GM23338 (cell line): Measurements from ENCODE around the gene EXOG. TPM values are rescaled to one million over a fixed set of nuclear protein-coding genes. Genes with fewer than 3 reads are reported as not detected.

ENCODE experiments used
- ATAC-seq: fragments of 200-7000 bp; cut with Tn5 transposase; 3 replicates; pipeline ENCODE4 v1.9.1; 2020
- DNase-seq: peaks from one replicate; pipeline ENCODE4 v3.0.0-alpha.2; 2015; ENCODE audit warnings: low spot score
- H2AFZ ChIP-seq: fragments of 200-600 bp; sonication (generic); 2 replicates; pipeline ENCODE4 v1.8.0; 2016; ENCODE audit warnings: antibody characterized with exemption, mild to moderate bottlenecking, moderate library complexity
- H3F3A ChIP-seq: fragments of 200-600 bp; sonication (generic); replicated peaks from 2 replicates; pipeline ENCODE4 v1.8.0; 2017; ENCODE audit warnings: antibody characterized with exemption, mixed run types, low read depth
- H3K27ac ChIP-seq: fragments of 200-600 bp; sonication (generic); 2 replicates; pipeline ENCODE4 v1.6.1; 2016; ENCODE audit warnings: low read depth
- H3K27me3 ChIP-seq: fragments of 200-600 bp; sonication (generic); 2 replicates; pipeline ENCODE4 v1.8.0; 2016; ENCODE audit warnings: mild to moderate bottlenecking, mixed run types, moderate library complexity; ENCODE audit not compliant: insufficient read depth
- H3K36me3 ChIP-seq: fragments of 200-600 bp; sonication (generic); 2 replicates; pipeline ENCODE4 v1.8.0; 2016; ENCODE audit warnings: mild to moderate bottlenecking; ENCODE audit not compliant: insufficient read depth
- H3K4me1 ChIP-seq: fragments of 200-600 bp; sonication (generic); 2 replicates; pipeline ENCODE4 v1.8.0; 2016; ENCODE audit warnings: mild to moderate bottlenecking, moderate library complexity; ENCODE audit not compliant: insufficient read depth
- H3K4me2 ChIP-seq: fragments of 200-600 bp; sonication (generic); 2 replicates; pipeline ENCODE4 v1.7.1; 2017; ENCODE audit warnings: mixed run types
- H3K4me3 ChIP-seq: fragments of 200-600 bp; sonication (generic); 2 replicates; pipeline ENCODE4 v1.6.1; 2016; ENCODE audit warnings: mixed run types
- H3K79me2 ChIP-seq: fragments of 200-600 bp; sonication (generic); replicated peaks from 2 replicates; pipeline ENCODE4 v1.8.0; 2017; ENCODE audit warnings: mild to moderate bottlenecking; ENCODE audit not compliant: insufficient read depth
- H3K9me2 ChIP-seq: fragments of 200-600 bp; sonication (generic); 2 replicates; pipeline ENCODE4 v1.8.0; 2017; ENCODE audit not compliant: insufficient read depth
- H4K20me1 ChIP-seq: fragments of 200-600 bp; sonication (generic); replicated peaks from 2 replicates; pipeline ENCODE4 v1.8.0; 2017; ENCODE audit warnings: mild to moderate bottlenecking; ENCODE audit not compliant: insufficient read depth
- H3K27ac Mint-ChIP-seq: 2 replicates; pipeline ENCODE4 v1.8.0; 2020; ENCODE audit warnings: inconsistent platforms, mild to moderate bottlenecking, moderate library complexity, mixed read lengths
- H3K27me3 Mint-ChIP-seq: 3 replicates; pipeline ENCODE4 v1.8.0; 2022; ENCODE audit warnings: low read depth, mild to moderate bottlenecking, moderate library complexity, mixed read lengths, inconsistent platforms; ENCODE audit not compliant: insufficient read depth, poor library complexity
- H3K36me3 Mint-ChIP-seq: 3 replicates; pipeline ENCODE4 v1.8.0; 2021; ENCODE audit warnings: low read depth, mild to moderate bottlenecking, inconsistent platforms, moderate library complexity, mixed read lengths
- H3K4me1 Mint-ChIP-seq: 3 replicates; pipeline ENCODE4 v1.8.0; 2020; ENCODE audit warnings: mild to moderate bottlenecking, inconsistent platforms, mixed read lengths
- H3K4me3 Mint-ChIP-seq: 3 replicates; pipeline ENCODE4 v1.8.0; 2021; ENCODE audit warnings: moderate library complexity, mild to moderate bottlenecking, inconsistent platforms, mixed read lengths
- H3K9me3 Mint-ChIP-seq: 3 replicates; pipeline ENCODE4 v1.8.0; 2020; ENCODE audit warnings: moderate library complexity, mild to moderate bottlenecking, inconsistent platforms, mixed read lengths
- CREB1 ChIP-seq: fragments of 250-450 bp; sonication (Bioruptor Pico); IDR thresholded peaks from 2 replicates; pipeline ENCODE4 v1.5.0; 2020; ENCODE audit warnings: low read depth, mild to moderate bottlenecking, moderate library complexity
- EZH2 ChIP-seq: fragments of 200-600 bp; sonication (generic); IDR thresholded peaks from one replicate; pipeline ENCODE4 v1.8.0; 2017; ENCODE audit warnings: antibody characterized with exemption, mild to moderate bottlenecking, low read depth; ENCODE audit not compliant: unreplicated experiment
- EZH2phosphoT487 ChIP-seq: fragments of 200-600 bp; sonication (generic); IDR thresholded peaks from one replicate; pipeline ENCODE4 v1.8.1; 2018; ENCODE audit warnings: antibody characterized with exemption; ENCODE audit not compliant: unreplicated experiment
- JUNB ChIP-seq: IDR thresholded peaks from one replicate; pipeline ENCODE4 v1.6.1; 2016; ENCODE audit warnings: antibody characterized with exemption; ENCODE audit not compliant: unreplicated experiment
- NANOG ChIP-seq: IDR thresholded peaks from 2 replicates; pipeline ENCODE4 v1.6.1; 2016; ENCODE audit warnings: antibody characterized with exemption, borderline replicate concordance
- POLR2AphosphoS5 ChIP-seq: IDR thresholded peaks from 2 replicates; pipeline ENCODE4 v1.6.1; 2016; ENCODE audit warnings: antibody characterized with exemption, low read depth
- STAT1 ChIP-seq: IDR thresholded peaks from one replicate; pipeline ENCODE4 v1.6.1; 2016; ENCODE audit warnings: antibody characterized with exemption; ENCODE audit not compliant: unreplicated experiment
- ZNF114 ChIP-seq: fragments of 250-450 bp; sonication (Bioruptor Pico); IDR thresholded peaks from 2 replicates; pipeline ENCODE4 v1.5.0; 2020; ENCODE audit warnings: mild to moderate bottlenecking, moderate library complexity
- ZNF331 ChIP-seq: fragments of 250-450 bp; sonication (Bioruptor Pico); IDR thresholded peaks from 2 replicates; pipeline ENCODE4 v1.5.0; 2020; ENCODE audit warnings: low read depth, mild to moderate bottlenecking, moderate library complexity
- polyA plus RNA-seq: library from polyadenylated mRNA; unstranded; fragments of >200 nt; fragmentation: Nextera tagmentation; extraction: Ambion mirVana; gene quantifications from 2 replicates; pipeline ENCODE4 v1.2.1, GENCODE V29; 2016
- total RNA-seq: library from RNA; depleted of rRNA; stranded (reverse); fragments of >200 nt; shearing (Covaris generic); gene quantifications from 2 replicates; pipeline ENCODE4 v1.2.3, GENCODE V29; 2014
- TF ChIP-seq, protein P1 (sequence below), 2 experiments: fragments of 200-600 bp in 1 of 2; sonication (generic) in 1 of 2; conservative IDR thresholded peaks; 2 replicates each; pipeline versions ENCODE4 v1.5.1 to v1.6.1; 2016 to 2017; ENCODE audit warnings: antibody characterized with exemption in 2 of 2, low read depth in 2 of 2, mild to moderate bottlenecking in 2 of 2, moderate library complexity in 1 of 2
- TF ChIP-seq, protein P2 (sequence below): fragments of 250-450 bp; sonication (Bioruptor Pico); IDR thresholded peaks from 2 replicates; pipeline ENCODE4 v1.5.0; 2020; ENCODE audit warnings: mild to moderate bottlenecking, moderate library complexity
- TF ChIP-seq, protein P3 (sequence below): IDR thresholded peaks from 2 replicates; pipeline ENCODE4 v1.6.1; 2016; ENCODE audit warnings: antibody characterized with exemption
- TF ChIP-seq, protein P4 (sequence below): IDR thresholded peaks from one replicate; pipeline ENCODE4 v1.6.1; 2018; ENCODE audit warnings: antibody characterized with exemption; ENCODE audit not compliant: unreplicated experiment

EXOG gene
- total and polyA plus RNA-seq, 2 experiments from 2014 or later, result 9.7 to 11.3 TPM

DNA sequence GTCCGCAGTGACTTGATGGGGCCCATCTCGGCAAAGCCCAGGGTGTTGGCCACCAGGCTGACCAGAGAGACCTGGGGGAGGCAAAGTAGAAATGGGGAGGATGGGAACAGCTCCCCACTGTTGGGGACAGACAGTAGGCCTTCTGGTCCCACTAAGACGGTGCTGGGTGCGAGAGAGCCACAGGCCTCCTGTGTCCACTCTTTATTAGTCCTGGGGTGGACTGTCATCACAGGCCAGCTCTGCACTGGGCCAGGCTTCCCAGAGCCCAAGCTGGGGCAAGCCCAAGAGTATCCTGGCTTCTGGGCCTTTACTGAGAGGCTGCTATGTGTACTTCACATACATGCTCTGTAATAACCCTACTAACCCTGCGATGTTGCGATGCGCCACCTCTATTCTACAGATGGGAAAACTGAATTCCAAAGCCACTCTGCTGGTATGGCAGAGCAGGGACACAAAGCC lies 66.4 kb downstream of the EXOG start:
- Histone ChIP-seq H3K79me2 (no peaks in the 10 kb centered on the region), H3F3A (no peaks in the 10 kb centered on the region), H3K27ac (no peak overlapping the region), H3K4me3 (no peak overlapping the region), H2AFZ (no peak overlapping the region), H3K4me2 (no peak overlapping the region), H4K20me1 (no peaks in the 10 kb centered on the region), H3K36me3 (no peaks in the 10 kb centered on the region), H3K4me1 (no peaks in the 10 kb centered on the region), H3K9me2 (0 out of 2 replicates have a peak, but pooled peaks cover 8% of the 10 kb centered on the region), H3K27me3 (no peaks in the 10 kb centered on the region)
- peaks cover 3% of the 10 kb centered on the region; the same call in 1 of the 3 replicates for H3K4me1 Mint-ChIP-seq
- no peak overlapping the region for H3K27ac Mint-ChIP-seq
- H3K4me3 Mint-ChIP-seq, result no peak overlapping the region
- ATAC-seq (no peak), DNase-seq (no peak)
- peaks cover 13% of the 10 kb centered on the region; the same call in 2 of the 3 replicates for H3K36me3 Mint-ChIP-seq
- H3K27me3 Mint-ChIP-seq, result peaks cover 3% of the 10 kb centered on the region
- no peaks in the 10 kb centered on the region for H3K9me3 Mint-ChIP-seq
- TF ChIP-seq, protein P1, sequence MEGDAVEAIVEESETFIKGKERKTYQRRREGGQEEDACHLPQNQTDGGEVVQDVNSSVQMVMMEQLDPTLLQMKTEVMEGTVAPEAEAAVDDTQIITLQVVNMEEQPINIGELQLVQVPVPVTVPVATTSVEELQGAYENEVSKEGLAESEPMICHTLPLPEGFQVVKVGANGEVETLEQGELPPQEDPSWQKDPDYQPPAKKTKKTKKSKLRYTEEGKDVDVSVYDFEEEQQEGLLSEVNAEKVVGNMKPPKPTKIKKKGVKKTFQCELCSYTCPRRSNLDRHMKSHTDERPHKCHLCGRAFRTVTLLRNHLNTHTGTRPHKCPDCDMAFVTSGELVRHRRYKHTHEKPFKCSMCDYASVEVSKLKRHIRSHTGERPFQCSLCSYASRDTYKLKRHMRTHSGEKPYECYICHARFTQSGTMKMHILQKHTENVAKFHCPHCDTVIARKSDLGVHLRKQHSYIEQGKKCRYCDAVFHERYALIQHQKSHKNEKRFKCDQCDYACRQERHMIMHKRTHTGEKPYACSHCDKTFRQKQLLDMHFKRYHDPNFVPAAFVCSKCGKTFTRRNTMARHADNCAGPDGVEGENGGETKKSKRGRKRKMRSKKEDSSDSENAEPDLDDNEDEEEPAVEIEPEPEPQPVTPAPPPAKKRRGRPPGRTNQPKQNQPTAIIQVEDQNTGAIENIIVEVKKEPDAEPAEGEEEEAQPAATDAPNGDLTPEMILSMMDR (conservative IDR thresholded peaks at IDR 0.05; ENCODE audit: low read depth in 2 of 2), result no peak
- TF ChIP-seq CREB1 (CRISPR knock-in tag) (no peak), POLR2AphosphoS5 (no peak), EZH2 (no peak), JUNB (no peak), ZNF114 (no peak), EZH2phosphoT487 (no peak), NANOG (no peak), STAT1 (no peak), ZNF331 (CRISPR knock-in tag) (no peak)
- TF ChIP-seq, protein P2, sequence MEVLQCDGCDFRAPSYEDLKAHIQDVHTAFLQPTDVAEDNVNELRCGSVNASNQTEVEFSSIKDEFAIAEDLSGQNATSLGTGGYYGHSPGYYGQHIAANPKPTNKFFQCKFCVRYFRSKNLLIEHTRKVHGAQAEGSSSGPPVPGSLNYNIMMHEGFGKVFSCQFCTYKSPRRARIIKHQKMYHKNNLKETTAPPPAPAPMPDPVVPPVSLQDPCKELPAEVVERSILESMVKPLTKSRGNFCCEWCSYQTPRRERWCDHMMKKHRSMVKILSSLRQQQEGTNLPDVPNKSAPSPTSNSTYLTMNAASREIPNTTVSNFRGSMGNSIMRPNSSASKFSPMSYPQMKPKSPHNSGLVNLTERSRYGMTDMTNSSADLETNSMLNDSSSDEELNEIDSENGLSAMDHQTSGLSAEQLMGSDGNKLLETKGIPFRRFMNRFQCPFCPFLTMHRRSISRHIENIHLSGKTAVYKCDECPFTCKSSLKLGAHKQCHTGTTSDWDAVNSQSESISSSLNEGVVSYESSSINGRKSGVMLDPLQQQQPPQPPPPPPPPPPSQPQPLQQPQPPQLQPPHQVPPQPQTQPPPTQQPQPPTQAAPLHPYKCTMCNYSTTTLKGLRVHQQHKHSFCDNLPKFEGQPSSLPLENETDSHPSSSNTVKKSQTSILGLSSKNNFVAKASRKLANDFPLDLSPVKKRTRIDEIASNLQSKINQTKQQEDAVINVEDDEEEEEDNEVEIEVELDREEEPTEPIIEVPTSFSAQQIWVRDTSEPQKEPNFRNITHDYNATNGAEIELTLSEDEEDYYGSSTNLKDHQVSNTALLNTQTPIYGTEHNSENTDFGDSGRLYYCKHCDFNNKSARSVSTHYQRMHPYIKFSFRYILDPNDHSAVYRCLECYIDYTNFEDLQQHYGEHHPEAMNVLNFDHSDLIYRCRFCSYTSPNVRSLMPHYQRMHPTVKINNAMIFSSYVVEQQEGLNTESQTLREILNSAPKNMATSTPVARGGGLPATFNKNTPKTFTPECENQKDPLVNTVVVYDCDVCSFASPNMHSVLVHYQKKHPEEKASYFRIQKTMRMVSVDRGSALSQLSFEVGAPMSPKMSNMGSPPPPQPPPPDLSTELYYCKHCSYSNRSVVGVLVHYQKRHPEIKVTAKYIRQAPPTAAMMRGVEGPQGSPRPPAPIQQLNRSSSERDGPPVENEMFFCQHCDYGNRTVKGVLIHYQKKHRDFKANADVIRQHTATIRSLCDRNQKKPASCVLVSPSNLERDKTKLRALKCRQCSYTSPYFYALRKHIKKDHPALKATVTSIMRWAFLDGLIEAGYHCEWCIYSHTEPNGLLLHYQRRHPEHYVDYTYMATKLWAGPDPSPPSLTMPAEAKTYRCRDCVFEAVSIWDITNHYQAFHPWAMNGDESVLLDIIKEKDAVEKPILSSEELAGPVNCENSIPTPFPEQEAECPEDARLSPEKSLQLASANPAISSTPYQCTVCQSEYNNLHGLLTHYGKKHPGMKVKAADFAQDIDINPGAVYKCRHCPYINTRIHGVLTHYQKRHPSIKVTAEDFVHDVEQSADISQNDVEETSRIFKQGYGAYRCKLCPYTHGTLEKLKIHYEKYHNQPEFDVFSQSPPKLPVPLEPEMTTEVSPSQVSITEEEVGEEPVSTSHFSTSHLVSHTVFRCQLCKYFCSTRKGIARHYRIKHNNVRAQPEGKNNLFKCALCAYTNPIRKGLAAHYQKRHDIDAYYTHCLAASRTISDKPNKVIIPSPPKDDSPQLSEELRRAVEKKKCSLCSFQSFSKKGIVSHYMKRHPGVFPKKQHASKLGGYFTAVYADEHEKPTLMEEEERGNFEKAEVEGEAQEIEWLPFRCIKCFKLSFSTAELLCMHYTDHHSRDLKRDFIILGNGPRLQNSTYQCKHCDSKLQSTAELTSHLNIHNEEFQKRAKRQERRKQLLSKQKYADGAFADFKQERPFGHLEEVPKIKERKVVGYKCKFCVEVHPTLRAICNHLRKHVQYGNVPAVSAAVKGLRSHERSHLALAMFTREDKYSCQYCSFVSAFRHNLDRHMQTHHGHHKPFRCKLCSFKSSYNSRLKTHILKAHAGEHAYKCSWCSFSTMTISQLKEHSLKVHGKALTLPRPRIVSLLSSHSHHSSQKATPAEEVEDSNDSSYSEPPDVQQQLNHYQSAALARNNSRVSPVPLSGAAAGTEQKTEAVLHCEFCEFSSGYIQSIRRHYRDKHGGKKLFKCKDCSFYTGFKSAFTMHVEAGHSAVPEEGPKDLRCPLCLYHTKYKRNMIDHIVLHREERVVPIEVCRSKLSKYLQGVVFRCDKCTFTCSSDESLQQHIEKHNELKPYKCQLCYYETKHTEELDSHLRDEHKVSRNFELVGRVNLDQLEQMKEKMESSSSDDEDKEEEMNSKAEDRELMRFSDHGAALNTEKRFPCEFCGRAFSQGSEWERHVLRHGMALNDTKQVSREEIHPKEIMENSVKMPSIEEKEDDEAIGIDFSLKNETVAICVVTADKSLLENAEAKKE (CRISPR knock-in tag), result no peak
- TF ChIP-seq, protein P3, sequence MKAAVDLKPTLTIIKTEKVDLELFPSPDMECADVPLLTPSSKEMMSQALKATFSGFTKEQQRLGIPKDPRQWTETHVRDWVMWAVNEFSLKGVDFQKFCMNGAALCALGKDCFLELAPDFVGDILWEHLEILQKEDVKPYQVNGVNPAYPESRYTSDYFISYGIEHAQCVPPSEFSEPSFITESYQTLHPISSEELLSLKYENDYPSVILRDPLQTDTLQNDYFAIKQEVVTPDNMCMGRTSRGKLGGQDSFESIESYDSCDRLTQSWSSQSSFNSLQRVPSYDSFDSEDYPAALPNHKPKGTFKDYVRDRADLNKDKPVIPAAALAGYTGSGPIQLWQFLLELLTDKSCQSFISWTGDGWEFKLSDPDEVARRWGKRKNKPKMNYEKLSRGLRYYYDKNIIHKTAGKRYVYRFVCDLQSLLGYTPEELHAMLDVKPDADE, result no peak
- TF ChIP-seq, protein P4, sequence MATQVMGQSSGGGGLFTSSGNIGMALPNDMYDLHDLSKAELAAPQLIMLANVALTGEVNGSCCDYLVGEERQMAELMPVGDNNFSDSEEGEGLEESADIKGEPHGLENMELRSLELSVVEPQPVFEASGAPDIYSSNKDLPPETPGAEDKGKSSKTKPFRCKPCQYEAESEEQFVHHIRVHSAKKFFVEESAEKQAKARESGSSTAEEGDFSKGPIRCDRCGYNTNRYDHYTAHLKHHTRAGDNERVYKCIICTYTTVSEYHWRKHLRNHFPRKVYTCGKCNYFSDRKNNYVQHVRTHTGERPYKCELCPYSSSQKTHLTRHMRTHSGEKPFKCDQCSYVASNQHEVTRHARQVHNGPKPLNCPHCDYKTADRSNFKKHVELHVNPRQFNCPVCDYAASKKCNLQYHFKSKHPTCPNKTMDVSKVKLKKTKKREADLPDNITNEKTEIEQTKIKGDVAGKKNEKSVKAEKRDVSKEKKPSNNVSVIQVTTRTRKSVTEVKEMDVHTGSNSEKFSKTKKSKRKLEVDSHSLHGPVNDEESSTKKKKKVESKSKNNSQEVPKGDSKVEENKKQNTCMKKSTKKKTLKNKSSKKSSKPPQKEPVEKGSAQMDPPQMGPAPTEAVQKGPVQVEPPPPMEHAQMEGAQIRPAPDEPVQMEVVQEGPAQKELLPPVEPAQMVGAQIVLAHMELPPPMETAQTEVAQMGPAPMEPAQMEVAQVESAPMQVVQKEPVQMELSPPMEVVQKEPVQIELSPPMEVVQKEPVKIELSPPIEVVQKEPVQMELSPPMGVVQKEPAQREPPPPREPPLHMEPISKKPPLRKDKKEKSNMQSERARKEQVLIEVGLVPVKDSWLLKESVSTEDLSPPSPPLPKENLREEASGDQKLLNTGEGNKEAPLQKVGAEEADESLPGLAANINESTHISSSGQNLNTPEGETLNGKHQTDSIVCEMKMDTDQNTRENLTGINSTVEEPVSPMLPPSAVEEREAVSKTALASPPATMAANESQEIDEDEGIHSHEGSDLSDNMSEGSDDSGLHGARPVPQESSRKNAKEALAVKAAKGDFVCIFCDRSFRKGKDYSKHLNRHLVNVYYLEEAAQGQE, result no peak
